Neuron (in vitro differentiated cells): ENCODE measurements around the gene ADRA2B.

ENCODE experiments used
- H2AFZ ChIP-seq: one replicate; pipeline ENCODE4 v1.6.1; 2013; ENCODE audit warnings: low read depth, mild to moderate bottlenecking, inconsistent platforms, low read length, moderate library complexity
- H3K27me3 ChIP-seq: one replicate; pipeline ENCODE4 v1.6.1; 2013; ENCODE audit warnings: low read length; ENCODE audit not compliant: insufficient read depth
- H3K36me3 ChIP-seq: one replicate; pipeline ENCODE4 v1.6.1; 2013; ENCODE audit warnings: low read length; ENCODE audit not compliant: insufficient read depth
- H3K4me1 ChIP-seq: one replicate; pipeline ENCODE4 v1.6.1; 2013; ENCODE audit warnings: low read length; ENCODE audit not compliant: insufficient read depth
- H3K4me3 ChIP-seq: 2 replicates; pipeline ENCODE4 v1.5.1; 2013; ENCODE audit warnings: mild to moderate bottlenecking, low read length, moderate library complexity
- H3K9me3 ChIP-seq: one replicate; pipeline ENCODE4 v1.6.1; 2013; ENCODE audit warnings: low read length

The ADRA2B gene

GRCh38 chr2:96105994-96106715 is 10.2 kb downstream of the ADRA2B start:
- Histone ChIP-seq H3K36me3 (no peaks in the 10 kb centered on the region), H2AFZ (no peak overlapping the region), H3K4me3 (no peak overlapping the region), H3K27me3 (peaks cover 2% of the 10 kb centered on the region), H3K4me1 (peaks cover 9% of the 10 kb centered on the region), H3K9me3 (peaks cover 4% of the 10 kb centered on the region)

DNA sequence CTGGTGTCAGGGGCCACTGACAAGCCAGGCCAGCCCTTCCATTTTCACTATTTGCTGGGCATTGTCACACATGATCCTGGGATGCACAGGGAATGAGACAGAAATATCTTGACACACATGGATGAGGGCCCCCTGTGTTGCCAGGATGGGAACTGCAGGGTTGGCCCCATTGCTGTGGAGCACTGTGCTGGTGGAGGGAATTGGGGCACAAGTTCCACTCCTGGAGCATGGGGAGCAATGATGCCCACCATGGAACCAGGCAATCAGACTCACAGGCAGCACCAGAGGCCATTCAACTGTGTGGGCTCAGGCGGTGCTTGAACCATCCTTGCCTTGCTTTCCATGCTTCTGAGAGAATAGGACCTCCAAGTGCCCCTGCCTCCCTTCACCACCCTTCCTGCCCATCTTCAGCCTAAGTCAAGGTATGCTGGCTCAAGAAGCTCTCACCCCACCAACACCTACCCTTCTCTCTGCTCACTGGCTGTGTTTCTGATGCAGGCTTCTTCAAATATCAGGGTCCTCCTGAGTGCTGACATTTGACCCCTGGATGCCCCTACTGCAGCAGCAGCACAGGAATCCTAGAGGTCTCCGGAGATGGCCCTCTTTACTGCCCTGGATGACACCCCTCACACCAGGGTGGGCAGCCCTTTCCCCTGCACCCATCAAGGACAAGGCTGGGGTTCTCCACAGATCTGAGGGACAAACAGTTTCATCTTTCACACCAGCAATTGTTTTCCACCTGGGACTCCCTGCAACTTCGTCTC is 11.0 kb downstream of the ADRA2B start:
- H2AFZ ChIP-seq: no peak overlapping the region
- H3K4me3 ChIP-seq: no peak overlapping the region
- H3K4me1 ChIP-seq: peaks cover 9% of the 10 kb centered on the region
- peaks cover 2% of the 10 kb centered on the region for H3K27me3 ChIP-seq
- no peaks in the 10 kb centered on the region for H3K36me3 ChIP-seq
- peaks cover 4% of the 10 kb centered on the region for H3K9me3 ChIP-seq

- peaks cover 9% of the 10 kb centered on the region for H3K4me1 ChIP-seq
- H3K4me3 ChIP-seq: no peak overlapping the region
- peaks cover 2% of the 10 kb centered on the region for H3K27me3 ChIP-seq
- H2AFZ ChIP-seq: no peak overlapping the region
- H3K9me3 ChIP-seq: peaks cover 4% of the 10 kb centered on the region
- no peaks in the 10 kb centered on the region for H3K36me3 ChIP-seq
These were observed 11.9 kb downstream of the ADRA2B start for GRCh38 chr2:96104487-96104861.

DNA sequence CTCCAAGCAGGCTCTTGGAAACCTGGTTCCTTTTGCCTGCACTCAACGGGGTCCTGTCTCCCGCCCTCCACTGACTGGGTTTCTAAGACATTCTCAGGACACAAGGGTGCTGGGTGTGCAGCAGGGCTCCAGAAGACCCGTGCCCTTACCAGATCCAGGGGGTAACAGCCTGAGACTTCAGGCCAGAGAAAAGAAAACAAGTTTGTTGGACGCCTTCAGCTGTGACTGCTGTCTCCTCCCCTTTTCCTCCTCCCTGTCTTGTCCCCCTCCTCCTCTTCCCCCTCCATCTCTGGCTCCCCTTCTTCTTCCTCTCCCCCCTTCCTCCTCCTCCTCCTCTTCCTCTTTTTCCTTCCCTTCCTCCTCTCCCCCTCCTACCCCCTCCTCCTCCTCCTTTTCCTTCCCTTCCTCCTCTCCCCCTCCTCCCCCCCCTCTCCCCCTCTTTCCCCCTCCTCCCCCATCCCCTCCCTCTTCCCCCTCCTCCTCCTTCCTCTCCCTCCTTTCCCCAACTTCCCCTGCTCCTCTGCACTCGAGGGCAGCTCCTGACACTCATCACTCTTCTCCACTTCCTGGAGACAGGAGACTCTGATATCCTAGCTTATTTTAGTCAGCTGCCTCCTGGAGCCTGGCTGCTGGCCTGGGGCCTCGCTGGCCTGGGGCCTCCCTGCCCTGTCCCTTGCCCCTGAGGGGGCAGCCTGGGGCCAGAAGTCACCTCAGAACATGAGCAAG is 12.4 kb downstream of the ADRA2B start:
- H3K36me3 ChIP-seq: no peaks in the 10 kb centered on the region
- no peak overlapping the region for H2AFZ ChIP-seq
- H3K4me1 ChIP-seq: peaks cover 7% of the 10 kb centered on the region
- H3K27me3 ChIP-seq: peaks cover 2% of the 10 kb centered on the region
- no peak overlapping the region for H3K4me3 ChIP-seq
- H3K9me3 ChIP-seq: peaks cover 4% of the 10 kb centered on the region

DNA sequence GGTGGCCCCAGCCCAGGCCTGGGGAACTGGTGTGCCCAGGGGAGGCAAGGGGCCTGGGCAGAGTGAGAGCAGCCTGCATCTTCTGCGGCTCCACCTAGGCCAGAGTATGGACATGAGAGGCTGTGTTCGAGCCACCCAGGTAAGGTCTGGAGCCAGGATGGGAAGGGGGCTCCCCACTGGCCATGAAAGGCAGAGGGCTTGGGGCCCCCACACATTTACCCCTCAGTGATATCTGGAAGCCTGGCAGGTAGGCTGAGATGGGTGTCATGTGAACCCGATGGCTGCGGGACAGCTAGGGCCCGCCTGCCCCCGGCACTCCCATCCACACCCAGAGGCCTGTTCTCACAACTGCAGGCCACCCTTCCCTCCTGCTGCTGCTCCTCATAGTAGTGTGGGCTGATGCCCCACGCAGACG is 13.2 kb downstream of the ADRA2B start:
- Histone ChIP-seq H2AFZ (no peak overlapping the region), H3K27me3 (peaks cover 2% of the 10 kb centered on the region), H3K36me3 (no peaks in the 10 kb centered on the region), H3K9me3 (peaks cover 4% of the 10 kb centered on the region), H3K4me1 (no peaks in the 10 kb centered on the region), H3K4me3 (no peak overlapping the region)

- Histone ChIP-seq H3K36me3 (no peaks in the 10 kb centered on the region), H3K4me1 (no peaks in the 10 kb centered on the region), H3K27me3 (peaks cover 2% of the 10 kb centered on the region), H2AFZ (no peak overlapping the region), H3K4me3 (no peak overlapping the region), H3K9me3 (peaks cover 4% of the 10 kb centered on the region)
These were observed 13.7 kb downstream of the ADRA2B start for GRCh38 chr2:96102596-96103186.

DNA sequence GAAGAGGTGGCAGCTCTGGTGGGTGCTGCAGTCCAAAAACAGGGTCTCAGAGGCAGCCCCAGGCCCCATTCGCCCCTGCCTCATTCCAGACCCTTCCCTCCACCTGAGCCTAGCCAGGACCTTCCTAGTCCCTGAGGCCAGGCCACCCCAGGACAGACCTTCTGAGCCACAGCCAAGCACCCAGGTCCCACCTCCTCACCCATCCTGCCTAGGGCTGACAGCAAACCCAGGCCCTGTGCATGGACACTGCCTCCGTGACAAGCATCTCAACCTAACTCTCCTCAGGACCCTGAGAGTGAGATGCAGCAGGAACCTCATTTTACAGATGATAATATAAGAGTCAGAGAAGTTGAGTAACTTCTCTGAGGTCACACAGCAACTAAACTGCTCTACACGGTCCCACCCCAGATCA is 15.5 kb downstream of the ADRA2B start:
- Histone ChIP-seq H3K4me1 (no peaks in the 10 kb centered on the region), H3K4me3 (no peak overlapping the region), H2AFZ (no peak overlapping the region), H3K27me3 (peaks cover 2% of the 10 kb centered on the region), H3K36me3 (no peaks in the 10 kb centered on the region), H3K9me3 (peaks cover 4% of the 10 kb centered on the region)

- peaks cover 2% of the 10 kb centered on the region for H3K9me3 ChIP-seq
- no peak overlapping the region for H2AFZ ChIP-seq
- H3K27me3 ChIP-seq: peaks cover 2% of the 10 kb centered on the region
- no peaks in the 10 kb centered on the region for H3K36me3 ChIP-seq
- no peaks in the 10 kb centered on the region for H3K4me1 ChIP-seq
- no peak overlapping the region for H3K4me3 ChIP-seq
These were observed 16.2 kb downstream of the ADRA2B start for GRCh38 chr2:96099861-96100798.

GRCh38 chr2:96098900-96099590 is 17.3 kb downstream of the ADRA2B start:
- Histone ChIP-seq H3K27me3 (peaks cover 2% of the 10 kb centered on the region), H2AFZ (no peak overlapping the region), H3K36me3 (no peaks in the 10 kb centered on the region), H3K4me1 (no peaks in the 10 kb centered on the region), H3K9me3 (no peaks in the 10 kb centered on the region), H3K4me3 (no peak overlapping the region)

DNA sequence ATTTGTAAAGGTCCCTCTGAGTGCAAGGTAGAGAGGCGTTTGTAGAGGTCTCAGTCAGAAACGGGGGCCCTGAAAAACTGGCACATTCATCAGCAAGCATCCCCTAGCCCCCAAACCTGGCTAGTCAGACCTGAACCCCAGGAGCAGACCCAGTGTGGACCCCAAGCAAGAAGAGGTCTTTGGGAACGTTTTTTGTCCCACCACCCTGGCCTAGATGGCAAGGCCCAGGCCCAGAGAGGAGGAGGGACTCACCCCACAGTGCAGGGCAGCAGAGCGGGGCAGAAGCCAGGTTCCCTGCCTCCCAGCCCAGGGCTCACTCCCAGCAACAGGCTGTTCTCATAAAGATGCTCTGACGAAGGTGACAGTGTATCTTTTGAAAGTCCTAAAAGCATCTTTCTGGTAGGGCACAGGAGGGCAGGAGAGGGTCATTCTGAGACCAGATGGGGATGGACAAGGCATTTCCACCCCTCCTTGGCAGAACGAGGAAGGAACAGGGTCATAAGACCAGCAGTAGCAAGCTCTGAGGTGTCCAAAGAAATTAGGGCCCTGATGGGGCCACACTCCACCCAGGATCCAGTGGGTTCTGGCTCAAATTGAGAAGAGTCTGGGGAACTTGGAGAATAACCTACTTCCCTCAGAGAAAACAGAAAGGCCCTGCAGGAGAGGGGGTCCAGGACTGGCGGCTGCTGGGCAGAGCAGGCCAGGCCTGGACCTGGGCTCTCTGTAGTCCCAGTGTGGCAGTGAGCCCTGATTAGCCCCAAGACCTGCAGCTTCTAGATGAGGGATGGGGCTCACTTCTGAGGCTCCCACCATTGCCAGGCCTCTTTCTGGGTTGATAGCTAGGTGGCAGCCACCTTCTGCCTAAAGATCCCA is 18.2 kb downstream of the ADRA2B start:
- Histone ChIP-seq H2AFZ (no peak overlapping the region), H3K36me3 (no peaks in the 10 kb centered on the region), H3K4me3 (no peak overlapping the region), H3K27me3 (peaks cover 2% of the 10 kb centered on the region), H3K9me3 (no peaks in the 10 kb centered on the region), H3K4me1 (no peaks in the 10 kb centered on the region)

GRCh38 chr2:96097441-96097840 is 18.9 kb downstream of the ADRA2B start:
- Histone ChIP-seq H3K4me1 (no peaks in the 10 kb centered on the region), H2AFZ (no peak overlapping the region), H3K4me3 (no peak overlapping the region), H3K27me3 (peaks cover 6% of the 10 kb centered on the region), H3K36me3 (no peaks in the 10 kb centered on the region), H3K9me3 (no peaks in the 10 kb centered on the region)
